Measurements from ENCODE around the gene MYRFL. TPM values are rescaled to one million over a fixed set of nuclear protein-coding genes. Genes with fewer than 3 reads are reported as not detected.

MYRFL gene
- under 0.01 TPM in 1 of 2 replicates, not detected in the other for total RNA-seq

DNA sequence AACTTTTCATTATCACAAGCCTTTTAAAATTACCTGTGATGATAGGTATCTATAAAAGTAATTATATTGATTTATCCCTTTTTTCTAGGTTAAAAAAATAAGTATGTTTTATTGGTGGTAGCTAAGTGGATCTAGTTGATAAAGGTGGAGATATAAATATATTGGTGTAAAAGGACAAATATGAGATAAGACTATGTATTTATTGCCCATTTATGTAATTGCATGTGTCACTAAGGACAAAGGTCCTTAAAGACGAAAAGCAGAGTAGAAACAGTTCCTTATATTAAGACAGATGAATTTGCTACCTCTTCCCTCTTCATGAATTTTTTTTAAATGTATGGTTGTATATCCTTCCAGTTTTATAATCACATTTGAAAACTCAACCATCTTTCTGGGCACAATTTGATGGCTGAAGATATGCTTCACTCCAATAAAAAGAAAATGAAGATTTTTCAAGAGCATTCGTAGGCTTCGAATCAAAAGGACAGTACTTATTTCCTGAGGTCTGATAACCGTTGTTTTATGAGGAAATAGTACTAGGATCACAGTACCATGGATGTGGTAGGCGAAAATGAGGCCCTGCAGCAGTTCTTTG is at the start of gene MYRFL:
MYRFL (plus strand) TSS at position 262 of the 595 bp plus-strand sequence; CDS start at position 553, 291 bp downstream.

Other genes with a start within 250 kb of the MYRFL start
- 174 and 206 TPM in 2 replicates for gene CCT2, start 239.8 kb upstream of the MYRFL start, total RNA-seq
- gene LRRC10, start 214.3 kb upstream of the MYRFL start, total RNA-seq, result not detected in 2 replicates
- gene BEST3, start 125.9 kb upstream of the MYRFL start, total RNA-seq, result not detected in 2 replicates
- 1.6 and 2.5 TPM in 2 replicates for gene RAB3IP, start 86.4 kb upstream of the MYRFL start, total RNA-seq

Measured in articular chondrocyte of knee joint (primary cell).